ENCODE measurements around the gene ZNF407. TPM values are rescaled to one million over a fixed set of nuclear protein-coding genes. Genes with fewer than 3 reads are reported as not detected.

Gene ZNF407
- total RNA-seq, 1 donor from 2014 or later, result 23.5 TPM

DNA sequence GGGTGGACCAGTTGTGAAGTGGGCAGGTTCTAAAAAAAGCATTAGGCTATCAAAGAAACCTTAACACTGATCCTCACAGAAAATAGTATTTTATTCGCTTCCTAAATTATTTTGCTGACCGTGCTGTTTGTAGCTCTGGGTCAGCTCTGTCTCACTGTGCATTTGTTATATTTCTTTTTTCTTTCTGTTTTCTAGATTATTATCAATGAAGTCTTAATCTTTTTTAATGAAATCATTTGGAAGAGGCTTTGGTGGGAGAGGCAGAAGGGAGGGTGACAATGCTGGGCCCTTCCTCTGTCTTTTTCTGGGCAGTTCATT is 397.7 kb downstream of the ZNF407 start:
- intact Hi-C loops (cut with micrococcal nuclease), result loop anchor here (1.0 to 10.0 kb wide), 5 partner anchors 45 to 249 kb away; partner anchors contain the start of gene PTGR3

DNA sequence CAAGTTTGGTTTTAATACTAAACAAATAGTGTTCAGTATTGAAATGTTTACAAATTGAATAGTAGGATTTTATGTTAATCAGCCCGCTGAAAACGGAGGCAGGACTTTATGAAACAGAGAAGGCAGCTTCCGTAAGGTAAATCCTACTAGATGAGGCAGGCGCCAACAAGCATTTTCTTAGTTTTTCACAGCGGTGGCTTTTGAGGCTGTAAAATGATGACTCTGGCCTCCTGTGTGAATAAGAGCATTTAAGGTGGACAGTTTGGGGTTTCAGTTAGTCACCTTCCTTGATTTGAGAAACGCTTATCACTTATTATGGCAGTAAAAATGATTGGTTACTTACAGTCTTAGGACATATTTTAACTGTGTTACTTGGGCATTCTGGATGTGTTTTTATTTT is 398.4 kb downstream of the ZNF407 start:
- intact Hi-C loops (cut with micrococcal nuclease), result loop anchor here (10.0 kb wide), 1 partner anchor 249 kb away; no protein-coding TSS in a partner anchor

GRCh38 chr18:74996996-74997395 is 399.3 kb downstream of the ZNF407 start:
- intact Hi-C loops (cut with micrococcal nuclease), result loop anchor here (10.0 kb wide), 1 partner anchor 248 kb away; no protein-coding TSS in a partner anchor

GRCh38 chr18:75000920-75001319 is 403.2 kb downstream of the ZNF407 start:
- intact Hi-C loops (cut with micrococcal nuclease), result no loop called here

DNA sequence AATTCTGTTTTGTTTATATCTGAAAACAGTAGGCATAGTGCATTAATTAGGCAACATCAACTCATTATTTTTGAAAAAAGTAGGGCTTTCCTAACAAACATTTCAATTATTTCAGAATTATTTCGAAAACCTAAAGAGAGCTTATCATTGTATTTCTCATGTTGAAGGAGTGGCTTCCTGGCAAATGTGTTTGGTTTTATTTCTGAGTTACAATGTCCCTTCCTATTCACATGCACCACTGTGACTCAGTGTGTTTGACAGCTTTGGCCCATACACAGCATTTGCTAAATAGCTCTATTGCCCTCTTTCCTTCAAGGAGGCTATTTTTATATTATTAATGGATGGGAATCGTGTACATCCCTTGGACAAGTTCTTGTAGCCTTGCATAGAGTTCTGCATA is 405.4 kb downstream of the ZNF407 start:
- intact Hi-C loops (cut with micrococcal nuclease), result no loop called here

DNA sequence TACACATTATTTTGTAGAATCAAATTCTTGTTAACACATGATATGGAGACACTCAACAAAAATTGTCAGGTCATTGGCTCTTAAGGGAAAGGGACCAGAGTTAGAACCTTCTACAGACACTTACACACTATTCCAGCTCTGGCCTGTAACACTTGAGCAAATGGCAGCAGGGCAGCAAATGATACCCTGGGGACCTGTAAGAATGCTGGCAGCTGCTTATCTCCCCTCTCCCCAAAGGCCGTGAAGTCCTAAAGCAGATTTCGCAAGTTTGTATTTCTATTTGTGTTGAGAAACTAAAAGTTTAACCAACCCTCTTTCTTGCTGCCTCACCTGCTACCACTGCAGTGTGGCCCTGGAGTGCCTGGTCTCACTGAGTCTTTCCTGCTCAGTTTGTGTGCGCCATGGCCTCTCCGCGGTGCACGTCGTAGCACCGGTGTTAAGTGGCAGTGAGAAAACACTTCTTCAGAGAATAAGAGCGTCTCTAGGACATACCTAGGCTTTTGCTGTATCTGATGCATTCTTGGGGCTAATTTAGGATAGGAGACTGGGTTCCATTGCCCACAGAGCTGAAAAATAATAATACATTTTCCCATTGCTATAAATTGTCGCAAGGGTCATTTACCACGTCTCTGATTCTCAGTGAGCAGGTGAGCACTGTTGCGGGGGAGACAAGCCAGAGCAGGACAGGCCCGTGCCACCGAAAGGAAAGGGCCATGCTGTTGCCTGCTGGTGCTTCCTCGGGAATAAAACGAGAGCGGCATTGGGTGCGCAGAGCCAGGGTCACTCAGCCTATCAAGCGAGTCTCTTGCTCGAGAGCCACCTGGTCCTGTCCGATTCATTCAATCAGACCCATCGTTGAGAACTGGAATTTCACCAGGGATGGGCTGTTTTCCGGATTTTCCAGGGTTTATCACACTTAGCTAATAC is 406.4 kb downstream of the ZNF407 start:
- intact Hi-C loops (cut with micrococcal nuclease), result no loop called here

DNA sequence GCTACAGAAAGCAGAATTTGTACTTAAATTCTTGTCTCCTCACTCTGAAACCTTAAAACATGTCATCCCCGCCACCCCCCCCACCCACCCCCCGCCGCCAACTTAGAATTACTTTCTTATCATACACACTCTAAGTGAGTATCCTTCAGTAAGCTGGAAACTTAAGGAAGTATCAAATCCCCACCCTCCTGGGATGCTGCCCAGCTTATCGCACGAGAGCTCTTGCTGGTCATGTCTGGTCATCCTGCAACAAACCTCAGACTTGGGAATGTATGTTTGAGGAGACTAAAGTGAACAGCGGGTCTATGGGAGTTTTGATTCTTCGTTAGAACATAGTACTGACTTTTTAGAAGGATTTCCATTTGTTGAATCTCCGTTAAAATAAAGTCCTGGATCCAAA is 408.0 kb downstream of the ZNF407 start:
- intact Hi-C loops (cut with micrococcal nuclease), result no loop called here

DNA sequence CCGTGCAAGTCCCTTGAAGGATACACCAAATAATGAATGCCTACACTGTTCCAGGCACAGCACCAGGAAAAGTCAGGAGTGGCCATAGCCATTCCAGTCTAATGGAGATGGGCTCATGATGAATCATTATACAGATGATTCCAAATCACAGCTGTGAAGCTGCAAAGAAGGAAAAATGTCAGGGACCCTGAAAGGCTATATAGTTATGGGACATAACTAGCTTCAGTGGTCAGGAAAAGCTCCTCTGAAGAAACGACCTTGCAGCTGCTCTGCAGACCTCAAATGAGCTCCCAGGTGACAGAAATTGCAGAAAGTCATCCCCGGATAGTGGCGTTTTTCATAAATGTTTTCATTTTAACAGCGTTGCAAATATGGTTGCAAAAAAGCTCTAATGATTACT is 410.5 kb downstream of the ZNF407 start:
- intact Hi-C loops (cut with micrococcal nuclease), result no loop called here

- intact Hi-C loops (cut with micrococcal nuclease), result no loop called here
Observed at GRCh38 chr18:75009296-75009695, 411.6 kb downstream of the ZNF407 start.

GRCh38 chr18:75009878-75010277 is 412.2 kb downstream of the ZNF407 start:
- intact Hi-C loops (cut with micrococcal nuclease), result no loop called here

GRCh38 chr18:75010278-75010677 is 412.6 kb downstream of the ZNF407 start:
- intact Hi-C loops (cut with micrococcal nuclease), result no loop called here

DNA sequence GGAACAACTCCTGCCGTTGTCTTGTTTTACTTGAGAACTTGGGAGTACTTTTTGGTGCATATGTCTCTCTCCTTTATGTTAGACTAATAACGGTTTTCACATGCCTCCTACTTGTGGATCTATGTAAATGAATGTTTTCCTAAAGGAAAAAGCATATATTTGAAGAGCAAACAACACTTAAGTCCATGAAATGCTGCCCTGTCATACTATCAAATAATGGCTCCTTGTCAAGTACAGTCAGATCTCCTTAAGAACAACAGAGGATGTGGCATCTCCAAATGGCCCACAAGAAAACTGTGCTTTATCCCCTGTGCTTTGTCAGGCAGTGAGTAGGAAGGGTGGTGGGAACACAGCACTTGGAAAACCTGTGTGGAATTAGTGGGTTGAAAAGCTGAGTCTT is 413.0 kb downstream of the ZNF407 start:
- intact Hi-C loops (cut with micrococcal nuclease), result no loop called here

DNA sequence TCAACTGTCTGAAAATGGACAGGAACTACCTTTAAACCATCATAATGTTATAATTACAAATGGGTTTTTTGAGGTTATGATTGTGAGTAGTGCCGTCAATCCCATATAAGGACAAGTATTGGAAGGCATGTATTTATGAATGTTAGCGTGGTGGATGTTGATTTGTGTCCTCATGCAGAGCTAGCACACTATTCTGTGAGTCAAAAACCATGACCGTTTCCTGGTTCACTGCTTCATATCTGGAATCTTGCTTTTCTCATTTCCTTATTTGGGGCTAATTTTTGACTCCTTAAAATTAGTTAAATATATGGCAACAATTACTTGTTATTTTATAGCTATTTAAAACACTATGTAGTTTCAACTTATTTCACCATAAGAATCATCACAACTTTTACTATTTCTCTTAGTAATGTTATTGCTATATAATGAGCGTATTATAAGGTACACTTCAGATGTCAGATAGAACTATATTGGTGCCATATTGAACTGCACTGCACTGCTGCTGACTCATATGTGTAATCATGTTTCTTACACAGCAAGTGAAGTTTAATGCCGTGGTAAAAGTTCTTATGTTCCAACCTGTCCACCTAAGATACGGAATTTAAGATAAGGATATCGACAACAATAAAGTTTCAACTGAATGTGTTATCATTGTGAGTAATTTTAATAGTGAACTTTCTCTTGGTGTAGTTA is 418.5 kb downstream of the ZNF407 start:
- intact Hi-C loops (cut with micrococcal nuclease), result no loop called here

GRCh38 chr18:75023473-75023872 is 425.8 kb downstream of the ZNF407 start:
- intact Hi-C loops (cut with micrococcal nuclease), result no loop called here

GRCh38 chr18:75024871-75025270 is 427.2 kb downstream of the ZNF407 start:
- intact Hi-C loops (cut with micrococcal nuclease), result loop anchor here (5.0 kb wide), 1 partner anchor 47 kb away; no protein-coding TSS in a partner anchor

GRCh38 chr18:75025573-75025972 is 427.9 kb downstream of the ZNF407 start:
- intact Hi-C loops (cut with micrococcal nuclease), result loop anchor here (5.0 kb wide), 1 partner anchor 47 kb away; no protein-coding TSS in a partner anchor

- intact Hi-C loops (cut with micrococcal nuclease), result loop anchor here (5.0 kb wide), 1 partner anchor 43 kb away; no protein-coding TSS in a partner anchor
Observed at GRCh38 chr18:75029481-75029880, 431.8 kb downstream of the ZNF407 start.

DNA sequence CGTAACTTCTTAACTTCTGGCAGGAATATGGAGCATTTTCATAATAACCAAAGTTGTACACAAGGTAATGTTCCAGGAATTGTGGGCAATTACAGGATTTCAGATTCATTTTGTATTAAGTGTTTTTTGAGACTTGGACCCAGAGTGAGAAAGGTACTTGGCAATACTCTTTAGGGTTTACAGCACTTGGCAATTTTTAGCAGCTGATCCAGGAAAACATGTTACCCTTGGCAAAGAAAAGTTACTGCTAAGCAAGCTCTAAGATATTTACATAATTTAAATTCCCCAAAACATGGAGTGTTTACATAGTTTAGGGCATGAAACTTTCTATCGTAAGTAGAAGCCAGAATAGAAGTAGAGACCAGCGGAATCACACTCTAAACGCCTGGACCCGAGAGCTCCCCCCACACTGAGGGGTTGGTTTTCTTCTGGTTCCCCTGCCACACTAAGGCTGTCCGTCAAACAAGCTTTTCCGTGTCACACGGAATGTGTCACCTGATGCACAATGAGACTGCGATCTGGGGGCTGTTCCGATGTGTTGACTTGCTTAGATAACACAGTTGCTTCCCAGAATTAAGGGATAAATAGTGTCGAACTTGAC is 434.1 kb downstream of the ZNF407 start:
- intact Hi-C loops (cut with micrococcal nuclease), result loop anchor here (5.0 kb wide), 1 partner anchor 845 kb away; no protein-coding TSS in a partner anchor

DNA sequence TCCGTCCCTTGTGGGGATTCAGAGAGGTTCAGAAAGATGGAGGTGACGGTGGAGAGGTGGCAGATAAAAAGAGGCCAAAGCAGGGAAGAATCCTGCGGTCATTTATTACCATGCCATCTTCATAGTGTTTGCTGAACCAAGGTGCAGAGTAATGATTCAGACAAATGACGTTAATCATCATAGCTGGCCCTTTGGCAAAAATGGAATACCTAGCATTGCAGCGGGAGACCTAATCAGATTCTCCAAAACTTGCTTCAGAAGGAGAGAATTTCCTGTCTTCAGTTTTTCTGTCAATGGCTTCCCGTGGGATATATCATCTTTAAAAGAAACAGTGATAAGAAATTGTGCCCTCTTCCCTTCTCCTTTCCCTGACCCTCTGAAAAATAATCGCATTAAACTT is 435.8 kb downstream of the ZNF407 start:
- intact Hi-C loops (cut with micrococcal nuclease), result loop anchor here (5.0 kb wide), 1 partner anchor 846 kb away; no protein-coding TSS in a partner anchor

- intact Hi-C loops (cut with micrococcal nuclease), result loop anchor here (5.0 kb wide), 1 partner anchor 848 kb away; no protein-coding TSS in a partner anchor
Observed at GRCh38 chr18:75034937-75035336, 437.3 kb downstream of the ZNF407 start.

GRCh38 chr18:75035928-75036327 is 438.3 kb downstream of the ZNF407 start:
- intact Hi-C loops (cut with micrococcal nuclease), result no loop called here

Measured in T-helper 1 cell treated with Interleukin-12 subunit alpha and Interleukin-12 subunit beta and Interleukin-4 antibody, amounts not matched to agents 30 ng/mL and 1 ng/mL, for 36 hours (primary cell).